Activated CD8-positive, alpha-beta memory T cell treated with anti-CD3 and anti-CD28 coated beads, Interleukin-2, amount 50 U/mL, for 4 hours (primary cell): ENCODE measurements around the gene TOMM70.

ENCODE experiments used
- DNase-seq: peaks from one replicate; pipeline ENCODE4 v3.0.0-alpha.2; 2020

The TOMM70 gene

GRCh38 chr3:100411091-100411982 is 10.4 kb upstream of the TOMM70 start:
- DNase-seq = no peak

- DNase-seq = no peak
These were observed 7.2 kb upstream of the TOMM70 start for GRCh38 chr3:100407977-100408532.

GRCh38 chr3:100407164-100407563 is 6.3 kb upstream of the TOMM70 start:
- no peak for DNase-seq

GRCh38 chr3:100404250-100404548 is 3.3 kb upstream of the TOMM70 start:
- no peak for DNase-seq

- no peak for DNase-seq
These were observed 2.7 kb upstream of the TOMM70 start for GRCh38 chr3:100403362-100404249.

GRCh38 chr3:100402891-100403290 is 2.0 kb upstream of the TOMM70 start:
- no peak for DNase-seq

- no peak for DNase-seq
These were observed 1.4 kb upstream of the TOMM70 start for GRCh38 chr3:100402256-100402655.

GRCh38 chr3:100401674-100402041 is 769 bp upstream of the TOMM70 start:
- peak; percentile 49 for DNase-seq

GRCh38 chr3:100400419-100400779 is 490 bp downstream of the TOMM70 start:
- peak; percentile 32 for DNase-seq

- DNase-seq = no peak
These were observed 1.4 kb downstream of the TOMM70 start for GRCh38 chr3:100399341-100400071.

- no peak for DNase-seq
These were observed 3.9 kb downstream of the TOMM70 start for GRCh38 chr3:100396967-100397366.

- no peak for DNase-seq
These were observed 5.0 kb downstream of the TOMM70 start for GRCh38 chr3:100395679-100396431.

GRCh38 chr3:100389025-100389424 is 11.9 kb downstream of the TOMM70 start:
- no peak for DNase-seq

- no peak for DNase-seq
These were observed 14.3 kb downstream of the TOMM70 start for GRCh38 chr3:100386437-100387074.

GRCh38 chr3:100384733-100385525 is 16.0 kb downstream of the TOMM70 start:
- no peak for DNase-seq

GRCh38 chr3:100376301-100376700 is 24.6 kb downstream of the TOMM70 start:
- no peak for DNase-seq

GRCh38 chr3:100374521-100374920 is 26.4 kb downstream of the TOMM70 start:
- no peak for DNase-seq

GRCh38 chr3:100370756-100371155 is 30.1 kb downstream of the TOMM70 start:
- no peak for DNase-seq

GRCh38 chr3:100368441-100368840 is 32.4 kb downstream of the TOMM70 start:
- no peak for DNase-seq

- no peak for DNase-seq
These were observed 34.5 kb downstream of the TOMM70 start for GRCh38 chr3:100366424-100366823.

- no peak for DNase-seq
These were observed 36.5 kb downstream of the TOMM70 start for GRCh38 chr3:100364421-100364820.
